ENCODE measurements around the gene FBL.
"Not testable (repeated sequence)": the region's sequence is repeated elsewhere in the genome, so short reads cannot be mapped to it uniquely, and the experiment has no call there.

FBL gene

DNA sequence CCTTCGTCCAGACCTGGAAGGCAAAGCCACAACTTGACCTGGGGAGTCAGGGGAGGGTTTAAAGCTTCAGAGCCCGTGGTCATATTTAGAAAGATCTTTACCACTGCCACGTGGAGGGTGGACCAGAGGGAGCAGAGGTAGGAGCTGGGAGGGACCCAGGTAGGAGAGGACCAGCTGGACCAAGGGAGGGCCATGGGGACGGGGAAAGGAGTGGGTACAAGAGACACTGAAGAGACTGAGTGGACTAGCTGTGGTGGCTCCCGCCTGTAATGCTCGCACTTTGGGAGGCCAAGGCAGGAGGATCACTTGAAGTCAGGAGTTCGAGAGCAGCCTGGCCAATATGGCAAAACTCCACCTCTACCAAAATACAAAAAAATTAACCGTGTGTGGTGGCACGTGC is 38.5 kb upstream of the FBL start:
- H3K4me3 ChIP-seq (ENCODE audit: low read depth, low read length); H3K36me3 ChIP-seq (ENCODE audit: control insufficient read depth, insufficient read depth, low read length); H3K9ac ChIP-seq (ENCODE audit: low read depth, low read length); H3K4me1 ChIP-seq (ENCODE audit: control insufficient read depth, insufficient read depth, low read length); H3K27me3 ChIP-seq (ENCODE audit: control insufficient read depth, insufficient read depth, low read length); H3K9me3 ChIP-seq (ENCODE audit: control insufficient read depth, insufficient read depth, low read length): not testable (repeated sequence)

GRCh38 chr19:39882645-39883044 is 36.5 kb upstream of the FBL start:
- H3K36me3 ChIP-seq (ENCODE audit: control insufficient read depth, insufficient read depth, low read length); H3K9ac ChIP-seq (ENCODE audit: low read depth, low read length); H3K4me1 ChIP-seq (ENCODE audit: control insufficient read depth, insufficient read depth, low read length): not testable (repeated sequence)

GRCh38 chr19:39881495-39882110 is 35.4 kb upstream of the FBL start:
- not testable (repeated sequence) for H3K36me3 ChIP-seq (ENCODE audit: control insufficient read depth, insufficient read depth, low read length); H3K9ac ChIP-seq (ENCODE audit: low read depth, low read length); H3K4me1 ChIP-seq (ENCODE audit: control insufficient read depth, insufficient read depth, low read length); H3K27me3 ChIP-seq (ENCODE audit: control insufficient read depth, insufficient read depth, low read length); H3K4me3 ChIP-seq (ENCODE audit: low read depth, low read length); H3K9me3 ChIP-seq (ENCODE audit: control insufficient read depth, insufficient read depth, low read length)

More at GRCh38 chr19:39882645-39883044, 36.5 kb upstream of the FBL start:
- not testable (repeated sequence) for H3K27me3 ChIP-seq (ENCODE audit: control insufficient read depth, insufficient read depth, low read length); H3K9me3 ChIP-seq (ENCODE audit: control insufficient read depth, insufficient read depth, low read length); H3K4me3 ChIP-seq (ENCODE audit: low read depth, low read length)

DNA sequence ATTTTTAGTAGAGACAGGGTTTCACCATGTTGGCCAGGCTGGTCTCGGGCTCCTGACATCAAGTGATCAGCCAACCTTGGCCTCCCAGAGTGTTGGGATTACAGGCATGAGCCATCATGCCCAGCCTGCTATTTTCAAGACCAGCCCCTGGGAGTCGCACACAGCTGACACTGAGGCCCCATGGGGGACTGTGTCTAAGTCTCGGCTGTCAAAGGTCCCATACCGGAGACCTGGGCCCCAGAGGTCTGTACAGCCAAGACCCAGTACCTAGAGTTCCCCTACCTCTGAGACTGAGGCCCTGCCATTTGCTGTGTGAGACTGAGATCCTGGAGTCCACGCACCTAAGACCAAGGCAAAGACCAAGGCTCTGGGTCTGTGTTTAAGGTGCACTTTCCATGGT is 34.1 kb upstream of the FBL start:
- H3K9me3 ChIP-seq (ENCODE audit: control insufficient read depth, insufficient read depth, low read length); H3K27me3 ChIP-seq (ENCODE audit: control insufficient read depth, insufficient read depth, low read length); H3K4me3 ChIP-seq (ENCODE audit: low read depth, low read length); H3K9ac ChIP-seq (ENCODE audit: low read depth, low read length); H3K36me3 ChIP-seq (ENCODE audit: control insufficient read depth, insufficient read depth, low read length); H3K4me1 ChIP-seq (ENCODE audit: control insufficient read depth, insufficient read depth, low read length): not testable (repeated sequence)

GRCh38 chr19:39879796-39880195 is 33.6 kb upstream of the FBL start:
- H3K4me1 ChIP-seq (ENCODE audit: control insufficient read depth, insufficient read depth, low read length); H3K27me3 ChIP-seq (ENCODE audit: control insufficient read depth, insufficient read depth, low read length); H3K36me3 ChIP-seq (ENCODE audit: control insufficient read depth, insufficient read depth, low read length); H3K4me3 ChIP-seq (ENCODE audit: low read depth, low read length); H3K9ac ChIP-seq (ENCODE audit: low read depth, low read length); H3K9me3 ChIP-seq (ENCODE audit: control insufficient read depth, insufficient read depth, low read length): not testable (repeated sequence)

DNA sequence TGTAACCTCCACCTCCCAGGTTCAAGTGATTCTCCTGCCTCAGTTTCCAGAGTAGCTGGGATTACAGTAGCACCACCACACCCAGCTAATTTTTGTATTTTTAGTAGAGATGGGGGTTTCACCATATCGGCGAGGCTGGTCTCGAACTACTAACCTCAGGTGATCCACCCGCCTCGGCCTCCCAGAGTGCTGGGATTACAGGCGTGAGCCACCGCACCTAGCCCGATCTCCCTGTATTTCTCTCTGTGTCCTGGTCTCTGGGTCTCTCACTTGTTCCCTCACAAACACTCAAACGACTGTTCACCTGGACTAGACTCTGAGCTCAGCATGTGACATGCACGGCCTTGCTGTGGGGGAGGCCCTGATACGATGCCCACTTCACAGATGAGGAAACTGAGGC is 32.7 kb upstream of the FBL start:
- H3K27me3 ChIP-seq (ENCODE audit: control insufficient read depth, insufficient read depth, low read length); H3K4me1 ChIP-seq (ENCODE audit: control insufficient read depth, insufficient read depth, low read length); H3K9ac ChIP-seq (ENCODE audit: low read depth, low read length); H3K36me3 ChIP-seq (ENCODE audit: control insufficient read depth, insufficient read depth, low read length); H3K4me3 ChIP-seq (ENCODE audit: low read depth, low read length); H3K9me3 ChIP-seq (ENCODE audit: control insufficient read depth, insufficient read depth, low read length): not testable (repeated sequence)

GRCh38 chr19:39878398-39878797 is 32.2 kb upstream of the FBL start:
- Histone ChIP-seq H3K4me1 (ENCODE audit: control insufficient read depth, insufficient read depth, low read length) (no peaks in the 10 kb centered on the region), H3K9ac (ENCODE audit: low read depth, low read length) (no peak overlapping the region), H3K4me3 (ENCODE audit: low read depth, low read length) (no peak overlapping the region), H3K9me3 (ENCODE audit: control insufficient read depth, insufficient read depth, low read length) (no peaks in the 10 kb centered on the region), H3K36me3 (ENCODE audit: control insufficient read depth, insufficient read depth, low read length) (no peaks in the 10 kb centered on the region), H3K27me3 (ENCODE audit: control insufficient read depth, insufficient read depth, low read length) (no peaks in the 10 kb centered on the region)

DNA sequence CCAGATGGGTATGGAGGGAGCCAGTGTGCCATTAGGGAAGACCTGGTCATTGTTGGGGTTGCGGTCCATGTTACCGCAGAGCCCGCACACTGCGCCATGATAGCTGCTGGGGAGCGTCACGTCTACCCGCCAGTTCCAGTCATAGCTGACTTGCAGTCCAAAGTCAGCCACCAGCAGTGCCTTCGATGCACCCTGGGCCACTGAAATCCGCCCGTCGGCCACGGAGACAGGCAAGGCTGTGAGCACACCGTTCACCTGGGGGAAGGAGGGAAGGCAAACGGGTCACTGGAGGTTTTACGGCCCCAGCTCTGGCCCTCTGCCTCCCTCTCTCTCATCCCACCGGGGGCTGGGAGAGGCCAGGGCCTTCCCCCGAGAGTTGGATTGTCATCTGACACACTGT is 31.8 kb upstream of the FBL start:
- not testable (repeated sequence) for H3K4me3 ChIP-seq (ENCODE audit: low read depth, low read length); H3K9ac ChIP-seq (ENCODE audit: low read depth, low read length); H3K9me3 ChIP-seq (ENCODE audit: control insufficient read depth, insufficient read depth, low read length); H3K36me3 ChIP-seq (ENCODE audit: control insufficient read depth, insufficient read depth, low read length); H3K27me3 ChIP-seq (ENCODE audit: control insufficient read depth, insufficient read depth, low read length); H3K4me1 ChIP-seq (ENCODE audit: control insufficient read depth, insufficient read depth, low read length)

DNA sequence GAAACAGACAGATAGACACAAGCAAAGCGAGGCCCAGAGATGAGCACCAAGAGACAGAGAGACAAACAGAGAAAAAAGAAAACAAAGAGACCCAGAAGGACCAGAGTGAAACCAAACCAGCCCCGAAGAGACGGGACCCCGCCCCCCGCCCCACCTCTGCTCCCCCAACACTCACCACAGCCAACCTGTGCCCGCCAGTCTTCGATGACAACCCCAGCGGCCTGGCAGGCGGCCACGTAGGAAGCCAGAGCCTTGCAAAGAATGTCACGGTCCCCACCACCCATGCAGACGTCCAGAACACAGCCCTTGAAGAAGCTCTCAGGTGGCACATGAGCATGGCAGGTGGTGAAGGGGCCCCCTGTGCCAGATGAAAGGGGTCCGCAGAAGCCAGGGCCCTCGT is 31.3 kb upstream of the FBL start:
- H3K9me3 ChIP-seq (ENCODE audit: control insufficient read depth, insufficient read depth, low read length); H3K4me1 ChIP-seq (ENCODE audit: control insufficient read depth, insufficient read depth, low read length); H3K9ac ChIP-seq (ENCODE audit: low read depth, low read length); H3K36me3 ChIP-seq (ENCODE audit: control insufficient read depth, insufficient read depth, low read length); H3K27me3 ChIP-seq (ENCODE audit: control insufficient read depth, insufficient read depth, low read length); H3K4me3 ChIP-seq (ENCODE audit: low read depth, low read length): not testable (repeated sequence)

GRCh38 chr19:39876486-39876885 is 30.3 kb upstream of the FBL start:
- not testable (repeated sequence) for H3K4me3 ChIP-seq (ENCODE audit: low read depth, low read length); H3K36me3 ChIP-seq (ENCODE audit: control insufficient read depth, insufficient read depth, low read length); H3K4me1 ChIP-seq (ENCODE audit: control insufficient read depth, insufficient read depth, low read length); H3K27me3 ChIP-seq (ENCODE audit: control insufficient read depth, insufficient read depth, low read length); H3K9me3 ChIP-seq (ENCODE audit: control insufficient read depth, insufficient read depth, low read length); H3K9ac ChIP-seq (ENCODE audit: low read depth, low read length)

DNA sequence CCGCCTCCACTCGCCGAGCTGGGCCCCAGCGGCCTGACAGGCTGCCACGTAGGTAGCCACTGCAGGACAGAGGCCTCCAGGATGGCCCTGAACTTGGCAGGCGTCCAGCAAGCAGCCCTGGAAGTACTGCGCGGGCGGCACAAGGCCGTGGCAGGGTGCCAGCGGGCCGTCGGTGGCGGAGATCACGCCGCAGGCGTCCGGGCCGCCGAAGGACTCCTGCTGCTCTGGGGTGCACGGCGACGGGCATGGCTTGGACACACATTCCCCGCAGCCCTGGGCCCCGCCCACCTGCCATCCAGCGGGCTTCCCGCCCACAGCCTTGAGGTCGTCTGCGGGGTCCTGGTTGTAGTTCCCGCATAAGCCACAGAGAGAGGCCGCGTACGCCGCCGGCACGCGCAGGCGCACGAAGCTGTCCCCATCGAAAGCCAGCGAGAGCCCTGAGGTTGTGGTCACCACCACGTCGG is 29.3 kb upstream of the FBL start:
- H3K36me3 ChIP-seq (ENCODE audit: control insufficient read depth, insufficient read depth, low read length); H3K4me3 ChIP-seq (ENCODE audit: low read depth, low read length); H3K4me1 ChIP-seq (ENCODE audit: control insufficient read depth, insufficient read depth, low read length); H3K9me3 ChIP-seq (ENCODE audit: control insufficient read depth, insufficient read depth, low read length); H3K9ac ChIP-seq (ENCODE audit: low read depth, low read length); H3K27me3 ChIP-seq (ENCODE audit: control insufficient read depth, insufficient read depth, low read length): not testable (repeated sequence)

DNA sequence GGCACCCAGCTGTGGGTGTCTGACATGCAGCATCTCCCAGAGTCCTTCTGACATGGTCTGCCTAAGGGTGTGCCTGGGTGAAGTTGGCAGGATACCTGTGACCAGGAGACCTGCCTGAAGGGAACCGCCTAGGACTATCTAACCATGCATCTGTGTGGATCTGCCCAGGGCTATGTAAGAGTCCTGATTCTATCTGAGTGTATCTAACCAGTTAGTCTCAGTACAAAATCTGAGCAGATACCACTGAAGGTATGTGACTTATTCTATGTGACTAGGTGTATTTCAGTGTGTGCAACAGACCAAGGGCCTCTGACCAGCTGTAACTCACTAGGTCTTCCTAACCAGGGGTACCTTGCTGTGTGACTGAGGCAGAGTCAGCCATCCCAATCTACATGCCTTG is 28.2 kb upstream of the FBL start:
- Histone ChIP-seq H3K36me3 (ENCODE audit: control insufficient read depth, insufficient read depth, low read length) (no peaks in the 10 kb centered on the region), H3K9ac (ENCODE audit: low read depth, low read length) (no peak overlapping the region)

GRCh38 chr19:39873385-39873784 is 27.2 kb upstream of the FBL start:
- Histone ChIP-seq H3K4me1 (ENCODE audit: control insufficient read depth, insufficient read depth, low read length) (peaks cover 3% of the 10 kb centered on the region), H3K4me3 (ENCODE audit: low read depth, low read length) (no peak overlapping the region)

More for the DNA sequence above, 28.2 kb upstream of the FBL start:
- Histone ChIP-seq H3K27me3 (ENCODE audit: control insufficient read depth, insufficient read depth, low read length) (peaks cover 4% of the 10 kb centered on the region), H3K4me3 (ENCODE audit: low read depth, low read length) (no peak overlapping the region), H3K9me3 (ENCODE audit: control insufficient read depth, insufficient read depth, low read length) (no peaks in the 10 kb centered on the region), H3K4me1 (ENCODE audit: control insufficient read depth, insufficient read depth, low read length) (peaks cover 3% of the 10 kb centered on the region)

More at GRCh38 chr19:39873385-39873784, 27.2 kb upstream of the FBL start:
- no peak overlapping the region for H3K9ac ChIP-seq (ENCODE audit: low read depth, low read length)
- no peaks in the 10 kb centered on the region for H3K9me3 ChIP-seq (ENCODE audit: control insufficient read depth, insufficient read depth, low read length)
- peaks cover 4% of the 10 kb centered on the region for H3K27me3 ChIP-seq (ENCODE audit: control insufficient read depth, insufficient read depth, low read length)
- H3K36me3 ChIP-seq (ENCODE audit: control insufficient read depth, insufficient read depth, low read length), result no peaks in the 10 kb centered on the region
